ENCODE results near the gene GBP2.

- no peak for TF ChIP-seq EZH2 (IDR thresholded peaks at IDR 0.05; ENCODE audit: low read length, unreplicated experiment)
- TF ChIP-seq, protein P1, sequence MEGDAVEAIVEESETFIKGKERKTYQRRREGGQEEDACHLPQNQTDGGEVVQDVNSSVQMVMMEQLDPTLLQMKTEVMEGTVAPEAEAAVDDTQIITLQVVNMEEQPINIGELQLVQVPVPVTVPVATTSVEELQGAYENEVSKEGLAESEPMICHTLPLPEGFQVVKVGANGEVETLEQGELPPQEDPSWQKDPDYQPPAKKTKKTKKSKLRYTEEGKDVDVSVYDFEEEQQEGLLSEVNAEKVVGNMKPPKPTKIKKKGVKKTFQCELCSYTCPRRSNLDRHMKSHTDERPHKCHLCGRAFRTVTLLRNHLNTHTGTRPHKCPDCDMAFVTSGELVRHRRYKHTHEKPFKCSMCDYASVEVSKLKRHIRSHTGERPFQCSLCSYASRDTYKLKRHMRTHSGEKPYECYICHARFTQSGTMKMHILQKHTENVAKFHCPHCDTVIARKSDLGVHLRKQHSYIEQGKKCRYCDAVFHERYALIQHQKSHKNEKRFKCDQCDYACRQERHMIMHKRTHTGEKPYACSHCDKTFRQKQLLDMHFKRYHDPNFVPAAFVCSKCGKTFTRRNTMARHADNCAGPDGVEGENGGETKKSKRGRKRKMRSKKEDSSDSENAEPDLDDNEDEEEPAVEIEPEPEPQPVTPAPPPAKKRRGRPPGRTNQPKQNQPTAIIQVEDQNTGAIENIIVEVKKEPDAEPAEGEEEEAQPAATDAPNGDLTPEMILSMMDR (conservative IDR thresholded peaks at IDR 0.05; ENCODE audit: low read depth, low read length) = no peak
Observed at GRCh38 chr1:89063094-89063493, 62.8 kb downstream of the GBP2 start.

Measured in PC-3 (cell line).